Thoracic aorta (tissue), 2 donors: ENCODE measurements around the gene LMO7. TPM values are rescaled to one million over a fixed set of nuclear protein-coding genes. Genes with fewer than 3 reads are reported as not detected.

Source experiments
- ATAC-seq: fragments of 150-250 bp; one replicate; pipeline ENCODE4 v1.8.0; 2017; ENCODE audit warnings: low read depth; ENCODE audit not compliant: insufficient number of reproducible peaks, low FRiP score
- DNase-seq: peaks from one replicate; pipeline ENCODE4 v3.0.0-alpha.2; 2020; ENCODE audit warnings: low spot score
- H3K27ac ChIP-seq, 2 donors: fragments of 200-600 bp; sonication (generic); 1 replicate in 1 of 2; 2 replicates in 1 of 2; pipeline ENCODE4 v1.5.1; 2016; ENCODE audit warnings: mild to moderate bottlenecking in 2 of 2, moderate library complexity in 2 of 2
- H3K27me3 ChIP-seq: fragments of 200-600 bp; sonication (generic); replicated peaks from 2 replicates; pipeline ENCODE4 v1.6.0; 2016; ENCODE audit warnings: mild to moderate bottlenecking; ENCODE audit not compliant: insufficient read depth
- H3K36me3 ChIP-seq: fragments of 200-600 bp; sonication (generic); one replicate; pipeline ENCODE4 v1.5.1; 2016
- H3K4me1 ChIP-seq, 2 donors: fragments of 200-600 bp; sonication (generic); 1 replicate in 1 of 2; 2 replicates in 1 of 2; pipeline versions ENCODE4 v1.5.1 to v1.6.0; 2016; ENCODE audit warnings: low read depth in 2 of 2, mild to moderate bottlenecking in 1 of 2; ENCODE audit not compliant: control insufficient read depth in 1 of 2
- H3K4me3 ChIP-seq: fragments of 200-600 bp; sonication (generic); 2 replicates; pipeline ENCODE4 v1.5.1; 2016; ENCODE audit warnings: mild to moderate bottlenecking
- H3K9me3 ChIP-seq: fragments of 200-600 bp; sonication (generic); 2 replicates; pipeline ENCODE4 v1.5.1; 2016
- CTCF ChIP-seq: fragments of 200-600 bp; sonication (generic); IDR thresholded peaks from one replicate; pipeline ENCODE4 v1.5.1; 2019; ENCODE audit warnings: antibody characterized with exemption
- total RNA-seq, 2 donors: library from RNA; depleted of rRNA; stranded (reverse); fragments of >200 nt; gene quantifications; one replicate each; pipeline versions ENCODE4 v1.1.0 to v1.2.3, GENCODE V29; 2016

Gene LMO7
- total RNA-seq, 2 donors from 2014 or later = 76.3 to 89.9 TPM

GRCh38 chr13:75652726-75653125 lies 16.6 kb downstream of the LMO7 start:
- H3K4me3 ChIP-seq = no peak overlapping the region
- peaks cover 2 to 17% of the 10 kb centered on the region in 2 donors for H3K4me1 ChIP-seq
- no peaks in the 10 kb centered on the region for H3K9me3 ChIP-seq
- DNase-seq (no peak), ATAC-seq (no peak)
- no peak for TF ChIP-seq CTCF
- H3K36me3 ChIP-seq = no peaks in the 10 kb centered on the region
- H3K27ac ChIP-seq = no peak overlapping the region
- H3K27me3 ChIP-seq = no peaks in the 10 kb centered on the region

GRCh38 chr13:75656425-75656989 lies 20.4 kb downstream of the LMO7 start:
- DNase-seq (no peak), ATAC-seq (no peak)
- no peak overlapping the region for H3K4me3 ChIP-seq
- no peaks in the 10 kb centered on the region for H3K36me3 ChIP-seq
- no peaks in the 10 kb centered on the region for H3K9me3 ChIP-seq
- no peak for TF ChIP-seq CTCF
- H3K27ac ChIP-seq = no peak overlapping the region
- peaks cover 1 to 3% of the 10 kb centered on the region in 2 donors for H3K4me1 ChIP-seq
- no peaks in the 10 kb centered on the region for H3K27me3 ChIP-seq

GRCh38 chr13:75657111-75657510 lies 21.0 kb downstream of the LMO7 start:
- Histone ChIP-seq H3K27ac (no peak overlapping the region), H3K27me3 (no peaks in the 10 kb centered on the region), H3K4me3 (no peak overlapping the region), H3K9me3 (no peaks in the 10 kb centered on the region), H3K36me3 (no peaks in the 10 kb centered on the region), H3K4me1 (peaks cover 0 to 3% of the 10 kb centered on the region in 2 donors)
- DNase-seq = no peak
- ATAC-seq = no peak
- no peak for TF ChIP-seq CTCF

- peaks cover 0 to 3% of the 10 kb centered on the region in 2 donors for H3K4me1 ChIP-seq
- no peak overlapping the region for H3K4me3 ChIP-seq
- DNase-seq (no peak), ATAC-seq (no peak)
- no peaks in the 10 kb centered on the region for H3K9me3 ChIP-seq
- no peak overlapping the region for H3K27ac ChIP-seq
- no peaks in the 10 kb centered on the region for H3K36me3 ChIP-seq
- no peak for TF ChIP-seq CTCF
- H3K27me3 ChIP-seq = no peaks in the 10 kb centered on the region
Measured at GRCh38 chr13:75660694-75661093, 24.6 kb downstream of the LMO7 start.

GRCh38 chr13:75661443-75661842 lies 25.3 kb downstream of the LMO7 start:
- H3K9me3 ChIP-seq = no peaks in the 10 kb centered on the region
- no peak overlapping the region for H3K4me3 ChIP-seq
- DNase-seq (no peak), ATAC-seq (no peak)
- H3K36me3 ChIP-seq = no peaks in the 10 kb centered on the region
- peaks cover under 1 to 3% of the 10 kb centered on the region in 2 donors for H3K4me1 ChIP-seq
- H3K27me3 ChIP-seq = no peaks in the 10 kb centered on the region
- no peak for TF ChIP-seq CTCF
- no peak overlapping the region for H3K27ac ChIP-seq
